GM12875 (cell line): ENCODE measurements around the gene SLCO3A1.

ENCODE experiments used
- H3K4me3 ChIP-seq: one replicate; pipeline ENCODE4 v1.5.1; 2011; ENCODE audit warnings: low read depth, low read length, control low read depth
- CTCF ChIP-seq: IDR thresholded peaks from 2 replicates; pipeline ENCODE4 v1.5.1; 2011; ENCODE audit warnings: low read depth, mild to moderate bottlenecking, control low read depth, inconsistent platforms, low read length, moderate library complexity, borderline replicate concordance; ENCODE audit not compliant: insufficient read depth

SLCO3A1 gene

DNA sequence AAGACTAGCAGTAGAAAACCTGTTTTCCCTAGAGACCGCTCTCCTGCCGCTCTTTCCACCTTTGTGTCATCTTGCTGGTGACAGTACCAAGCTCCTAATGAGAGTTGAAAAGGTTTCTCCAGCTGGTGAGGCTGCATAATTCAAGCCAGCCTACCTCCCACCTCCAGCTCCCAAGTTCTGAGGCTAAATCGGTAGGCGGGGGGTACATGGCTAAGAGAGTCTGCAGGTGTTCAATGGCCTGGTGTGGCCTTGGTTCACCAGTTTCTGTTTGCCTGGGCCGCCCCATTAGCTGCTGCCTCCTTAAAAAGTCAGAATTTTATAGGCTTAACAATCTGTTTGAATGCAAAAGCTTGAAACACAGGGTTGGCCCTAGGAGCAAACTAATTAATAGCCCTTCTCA, 262.8 kb downstream of the SLCO3A1 start:
- H3K4me3 ChIP-seq = no peak overlapping the region
- no peak for TF ChIP-seq CTCF

DNA sequence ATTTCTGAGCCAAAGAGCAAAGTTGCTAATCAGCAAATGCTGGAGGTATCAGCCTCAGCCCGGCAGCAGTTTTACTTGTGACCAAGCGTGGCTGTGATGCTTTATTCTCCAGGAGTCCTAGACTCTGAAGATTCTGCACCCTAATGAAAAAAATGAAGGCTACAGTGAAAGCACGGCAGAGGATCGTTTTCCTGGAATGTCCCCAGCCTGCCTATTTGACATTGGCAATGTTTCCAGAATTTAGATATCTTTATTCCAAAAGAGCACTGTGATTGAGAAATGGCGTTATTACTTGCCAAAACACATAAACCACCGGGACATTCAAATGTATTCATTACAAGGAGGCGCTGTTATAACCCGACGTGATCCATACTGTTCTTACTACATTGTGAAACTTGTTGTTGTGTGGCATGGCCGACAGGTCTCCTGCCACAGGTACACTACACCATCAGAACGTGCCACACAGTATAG, 263.8 kb downstream of the SLCO3A1 start:
- no peak for TF ChIP-seq CTCF
- H3K4me3 ChIP-seq = no peak overlapping the region

- TF ChIP-seq CTCF = no peak
- H3K4me3 ChIP-seq = no peak overlapping the region
These were observed 264.8 kb downstream of the SLCO3A1 start for GRCh38 chr15:92118162-92118935.

GRCh38 chr15:92118936-92119325, 265.4 kb downstream of the SLCO3A1 start:
- no peak overlapping the region for H3K4me3 ChIP-seq

DNA sequence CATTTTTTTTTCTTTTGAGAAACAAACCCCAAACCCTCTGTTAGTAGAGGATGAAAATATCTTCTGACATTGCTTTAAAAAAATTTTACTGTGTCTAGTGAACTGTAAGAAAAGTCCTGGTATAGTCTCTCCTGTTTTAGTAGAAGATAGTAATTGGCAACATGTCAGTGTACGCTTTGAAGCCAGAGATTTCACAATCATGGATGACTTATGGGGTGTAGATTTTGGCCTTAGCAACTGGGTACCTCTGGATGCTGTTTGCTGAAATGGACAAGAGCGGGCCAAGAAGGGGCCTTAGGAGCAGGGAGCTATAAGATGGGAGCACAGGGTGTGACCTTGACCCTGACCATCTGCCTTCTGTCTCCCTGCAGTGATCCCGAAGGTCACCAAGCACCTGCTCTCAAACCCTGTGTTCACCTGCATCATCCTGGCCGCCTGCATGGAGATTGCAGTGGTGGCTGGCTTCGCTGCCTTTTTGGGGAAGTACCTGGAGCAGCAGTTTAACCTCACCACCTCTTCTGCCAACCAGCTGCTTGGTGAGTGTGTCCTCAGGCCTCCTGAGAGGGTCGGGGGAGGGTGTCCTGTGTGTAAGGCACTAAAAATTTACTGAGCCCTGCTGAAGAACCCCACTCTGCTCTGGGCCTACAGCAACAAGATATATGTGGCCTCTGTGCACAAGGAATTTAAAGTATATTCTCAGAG, 266.7 kb downstream of the SLCO3A1 start:
- H3K4me3 ChIP-seq = no peak overlapping the region
- no peak for TF ChIP-seq CTCF

More at GRCh38 chr15:92118936-92119325, 265.4 kb downstream of the SLCO3A1 start:
- no peak for TF ChIP-seq CTCF

DNA sequence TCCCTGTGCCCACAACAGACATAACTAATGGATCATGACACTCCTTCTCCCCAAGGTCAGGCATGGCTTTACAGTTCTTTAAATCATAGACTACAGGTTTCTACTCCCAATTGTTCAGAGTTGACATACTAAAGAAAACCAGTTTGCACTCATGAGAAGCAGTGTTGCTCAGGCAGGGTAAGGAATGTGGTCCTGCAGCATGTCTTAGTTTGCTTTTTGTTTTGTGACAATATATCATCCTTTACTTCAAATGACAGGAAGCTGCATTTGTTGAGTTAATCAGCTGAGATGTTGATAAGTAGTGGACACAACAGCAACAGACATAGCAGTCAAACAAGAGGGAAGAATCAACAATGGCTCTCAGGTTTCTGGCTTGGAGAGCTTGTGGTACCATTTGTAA, 267.5 kb downstream of the SLCO3A1 start:
- TF ChIP-seq CTCF = no peak
- no peak overlapping the region for H3K4me3 ChIP-seq

- no peak overlapping the region for H3K4me3 ChIP-seq
- no peak for TF ChIP-seq CTCF
These were observed 268.8 kb downstream of the SLCO3A1 start for GRCh38 chr15:92122259-92122658.
